Measurements from ENCODE around the gene ZNF692.

- TF ChIP-seq POLR2A (IDR thresholded peaks at IDR 0.05), result no peak
- no peak for TF ChIP-seq POLR2AphosphoS5 (IDR thresholded peaks at IDR 0.05)
- no peak for TF ChIP-seq CTCF (IDR thresholded peaks at IDR 0.05)
These were observed 46.0 kb downstream of the ZNF692 start for GRCh38 chr1:248812736-248813425.

Measured in transverse colon (tissue), 4 donors.